ENCODE data around the gene KCNJ12. TPM values are rescaled to one million over a fixed set of nuclear protein-coding genes. Genes with fewer than 3 reads are reported as not detected.

The KCNJ12 gene
- total RNA-seq, 1 experiment from 2014 or later = 2.3 TPM

DNA sequence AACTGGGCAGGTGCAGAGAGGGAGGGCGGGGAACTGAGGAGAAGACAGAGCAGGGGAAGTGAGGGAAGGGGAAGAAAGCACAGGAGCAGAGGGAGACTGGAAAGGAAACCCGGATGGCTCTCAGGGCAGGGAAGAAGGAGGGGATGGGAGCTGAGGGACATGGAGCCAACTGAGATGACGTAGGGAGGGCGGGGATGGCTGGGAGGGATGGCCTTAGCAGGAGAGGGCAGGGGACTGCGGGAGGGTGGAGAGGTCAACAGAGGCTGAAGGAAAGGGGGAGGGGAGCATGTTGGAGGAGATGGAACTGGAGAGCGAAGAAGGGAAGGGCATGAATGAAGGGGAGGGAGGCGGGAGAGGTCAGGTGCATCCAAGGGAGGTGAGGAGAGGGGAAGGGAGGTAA is 81.9 kb downstream of the KCNJ12 start (continued):
- TF ChIP-seq NFYB (CRISPR knock-in tag; conservative IDR thresholded peaks at IDR 0.05; ENCODE audit: low read depth) (no peak), RELA (CRISPR knock-in tag; IDR thresholded peaks at IDR 0.05; ENCODE audit: borderline replicate concordance) (no peak), IRF2 (CRISPR knock-in tag; IDR thresholded peaks at IDR 0.05; ENCODE audit: borderline replicate concordance, low read depth) (no peak), FOXK1 (CRISPR knock-in tag; IDR thresholded peaks at IDR 0.05) (no peak), AFF4 (CRISPR knock-in tag; IDR thresholded peaks at IDR 0.05; ENCODE audit: borderline replicate concordance) (no peak), KAT7 (CRISPR knock-in tag; IDR thresholded peaks at IDR 0.05; ENCODE audit: borderline replicate concordance) (no peak)
- TF ChIP-seq, protein P1, sequence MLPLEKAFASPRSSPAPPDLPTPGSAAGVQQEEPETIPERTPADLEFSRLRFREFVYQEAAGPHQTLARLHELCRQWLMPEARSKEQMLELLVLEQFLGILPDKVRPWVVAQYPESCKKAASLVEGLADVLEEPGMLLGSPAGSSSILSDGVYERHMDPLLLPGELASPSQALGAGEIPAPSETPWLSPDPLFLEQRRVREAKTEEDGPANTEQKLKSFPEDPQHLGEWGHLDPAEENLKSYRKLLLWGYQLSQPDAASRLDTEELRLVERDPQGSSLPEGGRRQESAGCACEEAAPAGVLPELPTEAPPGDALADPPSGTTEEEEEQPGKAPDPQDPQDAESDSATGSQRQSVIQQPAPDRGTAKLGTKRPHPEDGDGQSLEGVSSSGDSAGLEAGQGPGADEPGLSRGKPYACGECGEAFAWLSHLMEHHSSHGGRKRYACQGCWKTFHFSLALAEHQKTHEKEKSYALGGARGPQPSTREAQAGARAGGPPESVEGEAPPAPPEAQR (CRISPR knock-in tag; IDR thresholded peaks at IDR 0.05) = no peak
- TF ChIP-seq, protein P2, sequence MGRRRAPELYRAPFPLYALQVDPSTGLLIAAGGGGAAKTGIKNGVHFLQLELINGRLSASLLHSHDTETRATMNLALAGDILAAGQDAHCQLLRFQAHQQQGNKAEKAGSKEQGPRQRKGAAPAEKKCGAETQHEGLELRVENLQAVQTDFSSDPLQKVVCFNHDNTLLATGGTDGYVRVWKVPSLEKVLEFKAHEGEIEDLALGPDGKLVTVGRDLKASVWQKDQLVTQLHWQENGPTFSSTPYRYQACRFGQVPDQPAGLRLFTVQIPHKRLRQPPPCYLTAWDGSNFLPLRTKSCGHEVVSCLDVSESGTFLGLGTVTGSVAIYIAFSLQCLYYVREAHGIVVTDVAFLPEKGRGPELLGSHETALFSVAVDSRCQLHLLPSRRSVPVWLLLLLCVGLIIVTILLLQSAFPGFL (CRISPR knock-in tag; IDR thresholded peaks at IDR 0.05; ENCODE audit: borderline replicate concordance) = no peak

DNA sequence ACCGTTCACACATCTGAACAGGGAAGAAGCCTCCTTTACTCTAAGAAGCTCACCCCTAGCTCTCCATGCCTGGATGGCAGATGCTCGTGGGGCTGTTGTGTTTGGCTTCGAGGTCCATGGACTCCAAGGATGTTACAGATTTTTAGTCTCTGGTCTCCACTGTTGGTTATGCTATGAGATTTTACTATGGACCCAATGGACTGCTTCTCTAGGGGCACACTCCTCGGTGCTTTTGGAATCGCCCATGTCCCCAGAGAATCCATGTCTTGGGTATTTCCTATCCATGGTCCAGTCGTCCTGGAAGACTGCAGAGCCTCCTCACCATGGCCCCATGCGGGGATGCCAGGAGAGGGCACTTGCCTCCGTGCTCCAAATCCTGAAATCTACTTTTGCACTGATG is 83.4 kb downstream of the KCNJ12 start:
- CTCF ChIA-PET = interaction anchor here (3.0 to 5.3 kb wide), 2 partner anchors 17 to 54 kb away, joined by 31 to 189 read pairs; no protein-coding TSS in a partner anchor
- ATAC-seq = no peak
- no peak overlapping the region for H3K27ac Mint-ChIP-seq
- DNase-seq (ENCODE audit: low spot score) = no peak
- no peaks in the 10 kb centered on the region for H3K36me3 Mint-ChIP-seq
- peaks cover 52% of the 10 kb centered on the region for H3K27me3 Mint-ChIP-seq (ENCODE audit: low read depth)
- POLR2A ChIA-PET = no interaction called here
- peaks cover 33% of the 10 kb centered on the region for H3K4me1 Mint-ChIP-seq
- H3K4me3 Mint-ChIP-seq = no peak overlapping the region
- peaks cover 4% of the 10 kb centered on the region; the same call in 1 of the 2 replicates for H3K9me3 Mint-ChIP-seq
- TF ChIP-seq, protein P3, sequence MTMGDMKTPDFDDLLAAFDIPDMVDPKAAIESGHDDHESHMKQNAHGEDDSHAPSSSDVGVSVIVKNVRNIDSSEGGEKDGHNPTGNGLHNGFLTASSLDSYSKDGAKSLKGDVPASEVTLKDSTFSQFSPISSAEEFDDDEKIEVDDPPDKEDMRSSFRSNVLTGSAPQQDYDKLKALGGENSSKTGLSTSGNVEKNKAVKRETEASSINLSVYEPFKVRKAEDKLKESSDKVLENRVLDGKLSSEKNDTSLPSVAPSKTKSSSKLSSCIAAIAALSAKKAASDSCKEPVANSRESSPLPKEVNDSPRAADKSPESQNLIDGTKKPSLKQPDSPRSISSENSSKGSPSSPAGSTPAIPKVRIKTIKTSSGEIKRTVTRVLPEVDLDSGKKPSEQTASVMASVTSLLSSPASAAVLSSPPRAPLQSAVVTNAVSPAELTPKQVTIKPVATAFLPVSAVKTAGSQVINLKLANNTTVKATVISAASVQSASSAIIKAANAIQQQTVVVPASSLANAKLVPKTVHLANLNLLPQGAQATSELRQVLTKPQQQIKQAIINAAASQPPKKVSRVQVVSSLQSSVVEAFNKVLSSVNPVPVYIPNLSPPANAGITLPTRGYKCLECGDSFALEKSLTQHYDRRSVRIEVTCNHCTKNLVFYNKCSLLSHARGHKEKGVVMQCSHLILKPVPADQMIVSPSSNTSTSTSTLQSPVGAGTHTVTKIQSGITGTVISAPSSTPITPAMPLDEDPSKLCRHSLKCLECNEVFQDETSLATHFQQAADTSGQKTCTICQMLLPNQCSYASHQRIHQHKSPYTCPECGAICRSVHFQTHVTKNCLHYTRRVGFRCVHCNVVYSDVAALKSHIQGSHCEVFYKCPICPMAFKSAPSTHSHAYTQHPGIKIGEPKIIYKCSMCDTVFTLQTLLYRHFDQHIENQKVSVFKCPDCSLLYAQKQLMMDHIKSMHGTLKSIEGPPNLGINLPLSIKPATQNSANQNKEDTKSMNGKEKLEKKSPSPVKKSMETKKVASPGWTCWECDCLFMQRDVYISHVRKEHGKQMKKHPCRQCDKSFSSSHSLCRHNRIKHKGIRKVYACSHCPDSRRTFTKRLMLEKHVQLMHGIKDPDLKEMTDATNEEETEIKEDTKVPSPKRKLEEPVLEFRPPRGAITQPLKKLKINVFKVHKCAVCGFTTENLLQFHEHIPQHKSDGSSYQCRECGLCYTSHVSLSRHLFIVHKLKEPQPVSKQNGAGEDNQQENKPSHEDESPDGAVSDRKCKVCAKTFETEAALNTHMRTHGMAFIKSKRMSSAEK (CRISPR knock-in tag; IDR thresholded peaks at IDR 0.05; ENCODE audit: borderline replicate concordance) = no peak
- TF ChIP-seq ZNF232 (CRISPR knock-in tag; IDR thresholded peaks at IDR 0.05) = no peak
- TF ChIP-seq FOXP4 (CRISPR knock-in tag; IDR thresholded peaks at IDR 0.05) = no peak
- TF ChIP-seq ZNF416 (CRISPR knock-in tag; IDR thresholded peaks at IDR 0.05) = no peak
- no peak for TF ChIP-seq MXD4 (CRISPR knock-in tag; IDR thresholded peaks at IDR 0.05; ENCODE audit: borderline replicate concordance)
- TF ChIP-seq AFF4 (CRISPR knock-in tag; IDR thresholded peaks at IDR 0.05; ENCODE audit: borderline replicate concordance) = no peak
- no peak for TF ChIP-seq PRDM15 (CRISPR knock-in tag; IDR thresholded peaks at IDR 0.05)
- TF ChIP-seq IRF2 (CRISPR knock-in tag; IDR thresholded peaks at IDR 0.05; ENCODE audit: borderline replicate concordance, low read depth) = no peak
